HG03460 (cell line): ENCODE data around the gene DPCD.
"Not testable (repeated sequence)": the region's sequence is repeated elsewhere in the genome, so short reads cannot be mapped to it uniquely, and the experiment has no call there.

ENCODE experiments used
- ATAC-seq: cut with Tn5 transposase; IDR thresholded peaks from one replicate; pipeline ENCODE4 v1.9.1; 2021; ENCODE audit not compliant: unreplicated experiment

Gene DPCD

GRCh38 chr10:101617102-101617823 lies 29.1 kb downstream of the DPCD start:
- no peak for ATAC-seq

GRCh38 chr10:101617824-101618568 lies 29.9 kb downstream of the DPCD start:
- no peak for ATAC-seq

- ATAC-seq, result no peak
Observed at GRCh38 chr10:101618871-101619270, 30.8 kb downstream of the DPCD start.

- no peak for ATAC-seq
Observed at GRCh38 chr10:101619983-101620382, 31.9 kb downstream of the DPCD start.

- ATAC-seq, result no peak
Observed at GRCh38 chr10:101623528-101623927, 35.4 kb downstream of the DPCD start.

GRCh38 chr10:101624526-101625102 lies 36.5 kb downstream of the DPCD start:
- no peak for ATAC-seq

GRCh38 chr10:101625821-101626412 lies 37.8 kb downstream of the DPCD start:
- no peak for ATAC-seq

- no peak for ATAC-seq
Observed at GRCh38 chr10:101629837-101630632, 41.9 kb downstream of the DPCD start.

- no peak for ATAC-seq
Observed at GRCh38 chr10:101630633-101630920, 42.5 kb downstream of the DPCD start.

- no peak for ATAC-seq
Observed at GRCh38 chr10:101631821-101632475, 43.8 kb downstream of the DPCD start.

GRCh38 chr10:101633510-101633909 lies 45.4 kb downstream of the DPCD start:
- not testable (repeated sequence) for ATAC-seq

- no peak for ATAC-seq
Observed at GRCh38 chr10:101639141-101639900, 51.2 kb downstream of the DPCD start.

- no peak for ATAC-seq
Observed at GRCh38 chr10:101643546-101643945, 55.4 kb downstream of the DPCD start.

- no peak for ATAC-seq
Observed at GRCh38 chr10:101644002-101644401, 55.9 kb downstream of the DPCD start.

GRCh38 chr10:101645659-101646058 lies 57.5 kb downstream of the DPCD start:
- ATAC-seq, result no peak

- ATAC-seq, result no peak
Observed at GRCh38 chr10:101646364-101646763, 58.2 kb downstream of the DPCD start.

- ATAC-seq, result no peak
Observed at GRCh38 chr10:101647255-101647654, 59.1 kb downstream of the DPCD start.

- ATAC-seq, result no peak
Observed at GRCh38 chr10:101649525-101650085, 61.5 kb downstream of the DPCD start.

- ATAC-seq, result no peak
Observed at GRCh38 chr10:101650863-101651262, 62.7 kb downstream of the DPCD start.

GRCh38 chr10:101651336-101651735 lies 63.2 kb downstream of the DPCD start:
- ATAC-seq, result no peak
